HCT116 (cell line): ENCODE measurements around the gene MUS81. TPM values are rescaled to one million over a fixed set of nuclear protein-coding genes. Genes with fewer than 3 reads are reported as not detected.

ENCODE experiments used
- ATAC-seq: fragments of 200-7000 bp; cut with Tn5 transposase; 2 replicates; pipeline ENCODE4 v1.9.1; 2020; ENCODE audit warnings: mild to moderate bottlenecking, moderate library complexity
- BruUV-seq: library from RNA; stranded (reverse); fragments of 400-500 nt; replicated peaks from 2 replicates; lab custom pipeline; 2021; lab: Mats Ljungman, UMichigan
- CTCF ChIA-PET: fragments of 300-600 bp; sonication (Branson Sonifier 250); formaldehyde crosslinking; loops from one replicate; lab custom pipeline; 2021; ENCODE audit warnings: antibody characterized with exemption; lab: Charles Lee
- POLR2A ChIA-PET: fragments of 300-600, 350-600 bp; sonication (Branson Sonifier 250); formaldehyde crosslinking; loops from one replicate; lab custom pipeline; 2021; ENCODE audit warnings: antibody characterized with exemption; lab: Charles Lee
- RAD21 ChIA-PET, 2 experiments: fragments of 300-600 bp; sonication (Branson Sonifier 250); formaldehyde crosslinking; loops; one replicate each; lab custom pipeline; 2023; ENCODE audit warnings: low total read pairs in 2 of 2; ENCODE audit not compliant: uncharacterized antibody in 2 of 2, unreplicated experiment in 2 of 2, low non-redundant PET in 1 of 2; lab: Charles Lee
- DNase-seq: peaks from one replicate; pipeline ENCODE4 v3.0.0-alpha.2; 2010; ENCODE audit warnings: low read depth, low spot score
- H2AFZ ChIP-seq: fragments of 200-600 bp; shearing (Covaris generic), sonication (generic); 2 replicates; pipeline ENCODE4 v1.6.1; 2017; ENCODE audit warnings: low read depth, mixed run types, mixed read lengths, antibody characterized with exemption, low read length; ENCODE audit not compliant: poor library complexity, severe bottlenecking
- H3K27ac ChIP-seq: 2 replicates; pipeline ENCODE4 v1.5.1; 2012; ENCODE audit warnings: low read depth, low read length
- H3K27me3 ChIP-seq: fragments of 200-600 bp; sonication (generic); 2 replicates; pipeline ENCODE4 v1.6.1; 2016; ENCODE audit warnings: mixed run types, low read length, mixed read lengths; ENCODE audit not compliant: insufficient read depth
- H3K36me3 ChIP-seq, 2 experiments: fragments of 200-500 bp in 1 of 2; fragments of 200-600 bp in 1 of 2; sonication (Bioruptor generic) in 1 of 2; sonication (generic) in 1 of 2; 2 replicates each; pipeline versions ENCODE4 v1.5.1 to v1.6.1; 2014 to 2016; ENCODE audit warnings: low read length in 2 of 2, inconsistent platforms in 1 of 2, mixed read lengths in 1 of 2, mixed run types in 1 of 2; ENCODE audit not compliant: insufficient read depth in 2 of 2, control insufficient read depth in 1 of 2
- H3K4me1 ChIP-seq, 2 experiments: fragments of 200-600 bp in 1 of 2; sonication (generic) in 1 of 2; 2 replicates each; pipeline versions ENCODE4 v1.5.1 to v1.6.1; 2012 to 2017; ENCODE audit warnings: low read length in 2 of 2, inconsistent platforms in 1 of 2, mild to moderate bottlenecking in 1 of 2, mixed read lengths in 1 of 2, mixed run types in 1 of 2, moderate library complexity in 1 of 2; ENCODE audit not compliant: insufficient read depth in 2 of 2, control insufficient read depth in 1 of 2
- H3K4me2 ChIP-seq: fragments of 200-600 bp; sonication (generic); 2 replicates; pipeline ENCODE4 v1.6.1; 2017; ENCODE audit warnings: mixed run types, low read length, mixed read lengths
- H3K4me3 ChIP-seq, 2 experiments: fragments of 200-600 bp in 1 of 2; sonication (generic) in 1 of 2; replicated peaks in 1 of 2; 2 replicates each; pipeline ENCODE4 v1.5.1; 2011 to 2016; ENCODE audit warnings: low read length in 2 of 2, control low read depth in 1 of 2, low read depth in 1 of 2, mild to moderate bottlenecking in 1 of 2, mixed read lengths in 1 of 2, mixed run types in 1 of 2
- H3K79me2 ChIP-seq: fragments of 200-600 bp; sonication (generic); 2 replicates; pipeline ENCODE4 v1.6.1; 2017; ENCODE audit warnings: mild to moderate bottlenecking, mixed run types, low read length, moderate library complexity, mixed read lengths; ENCODE audit not compliant: insufficient read depth
- H3K9ac ChIP-seq: fragments of 200-600 bp; sonication (generic); 2 replicates; pipeline ENCODE4 v1.6.1; 2016; ENCODE audit warnings: low read length, mixed read lengths
- H3K9me2 ChIP-seq: fragments of 200-600 bp; sonication (generic), shearing (Covaris generic); 2 replicates; pipeline ENCODE4 v1.6.1; 2017; ENCODE audit warnings: mixed run types, mild to moderate bottlenecking, moderate library complexity; ENCODE audit not compliant: insufficient read depth
- H3K9me3 ChIP-seq, 2 experiments: fragments of 200-500 bp in 1 of 2; fragments of 200-600 bp in 1 of 2; sonication (Bioruptor generic) in 1 of 2; sonication (generic) in 1 of 2; 2 replicates each; pipeline ENCODE4 v1.6.1; 2014 to 2017; ENCODE audit warnings: low read length in 2 of 2, mixed read lengths in 2 of 2, inconsistent platforms in 1 of 2, low read depth in 1 of 2, mild to moderate bottlenecking in 1 of 2, mixed run types in 1 of 2, moderate library complexity in 1 of 2; ENCODE audit not compliant: control insufficient read depth in 1 of 2, insufficient read depth in 1 of 2
- H4K20me1 ChIP-seq: fragments of 200-600 bp; sonication (generic), shearing (Covaris generic); 2 replicates; pipeline ENCODE4 v1.6.1; 2017; ENCODE audit warnings: mixed run types, mild to moderate bottlenecking, moderate library complexity; ENCODE audit not compliant: insufficient read depth
- CEBPB ChIP-seq: IDR thresholded peaks from 2 replicates; pipeline ENCODE4 v1.6.1; 2012; ENCODE audit warnings: low read depth
- EGR1 ChIP-seq: IDR thresholded peaks from 2 replicates; pipeline ENCODE4 v1.6.1; 2012; ENCODE audit warnings: low read depth
- ELF1 ChIP-seq: IDR thresholded peaks from 2 replicates; pipeline ENCODE4 v1.6.1; 2012; ENCODE audit warnings: low read depth, borderline replicate concordance
- POLR2A ChIP-seq: IDR thresholded peaks from 2 replicates; pipeline ENCODE4 v1.7.0; 2011; ENCODE audit warnings: borderline replicate concordance; ENCODE audit not compliant: insufficient read depth, insufficient read length; ENCODE audit errors: extremely low read depth
- POLR2AphosphoS5 ChIP-seq: IDR thresholded peaks from 2 replicates; pipeline ENCODE4 v1.6.1; 2011; ENCODE audit warnings: mild to moderate bottlenecking, low read depth, low read length, moderate library complexity
- RAD21 ChIP-seq: IDR thresholded peaks from 2 replicates; pipeline ENCODE4 v1.6.1; 2012; ENCODE audit warnings: low read depth, mild to moderate bottlenecking
- SIN3A ChIP-seq: IDR thresholded peaks from 2 replicates; pipeline ENCODE4 v1.6.1; 2012; ENCODE audit warnings: low read depth
- SP1 ChIP-seq: IDR thresholded peaks from 2 replicates; pipeline ENCODE4 v1.6.1; 2012; ENCODE audit warnings: low read depth
- SRF ChIP-seq: IDR thresholded peaks from 2 replicates; pipeline ENCODE4 v1.6.1; 2012; ENCODE audit warnings: low read depth
- TCF7L2 ChIP-seq: IDR thresholded peaks from 2 replicates; pipeline ENCODE4 v1.7.0; 2011; ENCODE audit warnings: borderline replicate concordance, inconsistent platforms; ENCODE audit not compliant: insufficient read depth, insufficient read length; ENCODE audit errors: extremely low read depth
- YY1 ChIP-seq: IDR thresholded peaks from 2 replicates; pipeline ENCODE4 v1.6.1; 2011; ENCODE audit warnings: low read length, low read depth, moderate library complexity, mild to moderate bottlenecking; ENCODE audit not compliant: insufficient replicate concordance; ENCODE audit errors: extremely low read depth
- ZFX ChIP-seq: fragments of 450-650 bp; IDR thresholded peaks from 2 replicates; pipeline ENCODE4 v1.6.1; 2017
- ZNF274 ChIP-seq: fragments of 200-500 bp; sonication (Bioruptor generic); IDR thresholded peaks from 2 replicates; pipeline ENCODE4 v1.6.1; 2014; ENCODE audit warnings: mild to moderate bottlenecking, low read depth, low read length, inconsistent platforms
- intact Hi-C: fragments of 100-400 bp; cut with micrococcal nuclease; formaldehyde crosslinking; loops from 2 replicates; pipeline ENCODE4 v1.10.0; 2022
- total RNA-seq: library from RNA; stranded (reverse); gene quantifications from one replicate; pipeline ENCODE4 v1.2.1, GENCODE V29; 2021; ENCODE audit not compliant: unreplicated experiment
- TF ChIP-seq, protein P1 (sequence below), 3 experiments: fragments of 200-600 bp in 1 of 3; sonication (generic) in 1 of 3; IDR thresholded peaks in 2 of 3; conservative IDR thresholded peaks in 1 of 3; 2 replicates each; pipeline ENCODE4 v1.5.1; 2012 to 2017; ENCODE audit warnings: low read depth in 2 of 3, low read length in 2 of 3, antibody characterized with exemption in 1 of 3, borderline replicate concordance in 1 of 3, control low read depth in 1 of 3, mild to moderate bottlenecking in 1 of 3, mixed read lengths in 1 of 3, mixed run types in 1 of 3, moderate library complexity in 1 of 3; ENCODE audit not compliant: insufficient read depth in 1 of 3
- TF ChIP-seq, protein P2 (sequence below): IDR thresholded peaks from 2 replicates; pipeline ENCODE4 v1.6.1; 2012
- TF ChIP-seq, protein P3 (sequence below): IDR thresholded peaks from 2 replicates; pipeline ENCODE4 v1.6.1; 2012; ENCODE audit warnings: low read depth

MUS81 gene
- total RNA-seq, 1 experiment from 2014 or later, result 47.2 TPM

DNA sequence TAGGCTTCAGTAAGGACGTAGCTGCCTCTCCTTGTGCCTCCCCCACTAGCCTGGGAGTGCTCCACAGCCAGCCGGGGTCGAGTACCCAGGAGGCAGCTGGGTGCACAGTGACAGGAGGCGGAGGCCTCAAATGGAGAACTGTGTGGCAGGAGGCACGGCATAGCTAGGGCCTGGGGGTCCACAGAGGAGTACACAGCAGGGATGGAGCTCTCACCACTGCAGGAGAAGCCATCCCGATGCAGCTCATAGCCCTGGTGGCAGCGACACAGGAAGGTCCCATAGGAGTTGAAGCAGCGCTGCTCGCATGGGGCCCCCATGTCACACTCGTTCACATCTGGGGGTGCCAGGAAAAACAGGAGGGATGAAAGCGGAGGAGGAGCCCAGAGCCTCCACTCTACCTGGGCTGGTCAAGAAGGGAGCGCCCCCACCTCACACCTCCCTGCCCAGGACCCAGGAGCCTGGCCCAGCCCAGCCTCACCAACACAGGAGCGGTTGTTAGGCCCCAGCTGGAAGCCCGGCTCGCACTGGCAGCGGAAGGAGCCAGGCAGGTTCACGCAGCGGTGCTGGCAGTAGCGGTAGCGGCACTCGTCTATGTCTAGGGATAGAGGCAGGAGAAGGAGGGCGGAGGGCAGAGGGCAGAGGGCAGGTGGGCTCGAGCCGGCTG lies 9.5 kb downstream of the MUS81 start:
- Histone ChIP-seq H4K20me1 (no peaks in the 10 kb centered on the region), H3K9ac (no peak overlapping the region), H3K79me2 (no peaks in the 10 kb centered on the region), H3K4me3 (no peak overlapping the region), H3K27me3 (no peaks in the 10 kb centered on the region), H3K9me2 (no peaks in the 10 kb centered on the region), H3K4me1 (peaks cover 10 to 13% of the 10 kb centered on the region in 2 experiments; a peak in 3 of 4 replicates), H3K4me2 (no peak overlapping the region), H3K36me3 (peaks cover 2 to 3% of the 10 kb centered on the region in 2 experiments; a peak in 3 of 4 replicates), H2AFZ (no peak overlapping the region), H3K9me3 (no peaks in the 10 kb centered on the region), H3K27ac (no peak overlapping the region)
- CTCF ChIA-PET, result interaction anchor here (2.1 kb wide), 1 partner anchor 10 kb away, joined by 12 read pairs; the partner anchor contains the start of gene MUS81
- BruUV-seq, result no TSS peak
- TF ChIP-seq SP1 (no peak), POLR2AphosphoS5 (no peak), ZNF274 (no peak), SIN3A (no peak), CEBPB (no peak), SRF (no peak), TCF7L2 (no peak), RAD21 (no peak), ZFX (no peak), POLR2A (no peak), EGR1 (no peak), ELF1 (no peak), YY1 (no peak)
- TF ChIP-seq, protein P1, sequence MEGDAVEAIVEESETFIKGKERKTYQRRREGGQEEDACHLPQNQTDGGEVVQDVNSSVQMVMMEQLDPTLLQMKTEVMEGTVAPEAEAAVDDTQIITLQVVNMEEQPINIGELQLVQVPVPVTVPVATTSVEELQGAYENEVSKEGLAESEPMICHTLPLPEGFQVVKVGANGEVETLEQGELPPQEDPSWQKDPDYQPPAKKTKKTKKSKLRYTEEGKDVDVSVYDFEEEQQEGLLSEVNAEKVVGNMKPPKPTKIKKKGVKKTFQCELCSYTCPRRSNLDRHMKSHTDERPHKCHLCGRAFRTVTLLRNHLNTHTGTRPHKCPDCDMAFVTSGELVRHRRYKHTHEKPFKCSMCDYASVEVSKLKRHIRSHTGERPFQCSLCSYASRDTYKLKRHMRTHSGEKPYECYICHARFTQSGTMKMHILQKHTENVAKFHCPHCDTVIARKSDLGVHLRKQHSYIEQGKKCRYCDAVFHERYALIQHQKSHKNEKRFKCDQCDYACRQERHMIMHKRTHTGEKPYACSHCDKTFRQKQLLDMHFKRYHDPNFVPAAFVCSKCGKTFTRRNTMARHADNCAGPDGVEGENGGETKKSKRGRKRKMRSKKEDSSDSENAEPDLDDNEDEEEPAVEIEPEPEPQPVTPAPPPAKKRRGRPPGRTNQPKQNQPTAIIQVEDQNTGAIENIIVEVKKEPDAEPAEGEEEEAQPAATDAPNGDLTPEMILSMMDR (IDR thresholded peaks at IDR 0.05 in 2 of 3, conservative IDR thresholded peaks at IDR 0.05 in 1 of 3; ENCODE audit: borderline replicate concordance in 1 of 3, insufficient read depth in 1 of 3, low read depth in 2 of 3, low read length in 2 of 3), result no peak
- TF ChIP-seq, protein P2, sequence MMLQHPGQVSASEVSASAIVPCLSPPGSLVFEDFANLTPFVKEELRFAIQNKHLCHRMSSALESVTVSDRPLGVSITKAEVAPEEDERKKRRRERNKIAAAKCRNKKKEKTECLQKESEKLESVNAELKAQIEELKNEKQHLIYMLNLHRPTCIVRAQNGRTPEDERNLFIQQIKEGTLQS, result no peak
- TF ChIP-seq, protein P3, sequence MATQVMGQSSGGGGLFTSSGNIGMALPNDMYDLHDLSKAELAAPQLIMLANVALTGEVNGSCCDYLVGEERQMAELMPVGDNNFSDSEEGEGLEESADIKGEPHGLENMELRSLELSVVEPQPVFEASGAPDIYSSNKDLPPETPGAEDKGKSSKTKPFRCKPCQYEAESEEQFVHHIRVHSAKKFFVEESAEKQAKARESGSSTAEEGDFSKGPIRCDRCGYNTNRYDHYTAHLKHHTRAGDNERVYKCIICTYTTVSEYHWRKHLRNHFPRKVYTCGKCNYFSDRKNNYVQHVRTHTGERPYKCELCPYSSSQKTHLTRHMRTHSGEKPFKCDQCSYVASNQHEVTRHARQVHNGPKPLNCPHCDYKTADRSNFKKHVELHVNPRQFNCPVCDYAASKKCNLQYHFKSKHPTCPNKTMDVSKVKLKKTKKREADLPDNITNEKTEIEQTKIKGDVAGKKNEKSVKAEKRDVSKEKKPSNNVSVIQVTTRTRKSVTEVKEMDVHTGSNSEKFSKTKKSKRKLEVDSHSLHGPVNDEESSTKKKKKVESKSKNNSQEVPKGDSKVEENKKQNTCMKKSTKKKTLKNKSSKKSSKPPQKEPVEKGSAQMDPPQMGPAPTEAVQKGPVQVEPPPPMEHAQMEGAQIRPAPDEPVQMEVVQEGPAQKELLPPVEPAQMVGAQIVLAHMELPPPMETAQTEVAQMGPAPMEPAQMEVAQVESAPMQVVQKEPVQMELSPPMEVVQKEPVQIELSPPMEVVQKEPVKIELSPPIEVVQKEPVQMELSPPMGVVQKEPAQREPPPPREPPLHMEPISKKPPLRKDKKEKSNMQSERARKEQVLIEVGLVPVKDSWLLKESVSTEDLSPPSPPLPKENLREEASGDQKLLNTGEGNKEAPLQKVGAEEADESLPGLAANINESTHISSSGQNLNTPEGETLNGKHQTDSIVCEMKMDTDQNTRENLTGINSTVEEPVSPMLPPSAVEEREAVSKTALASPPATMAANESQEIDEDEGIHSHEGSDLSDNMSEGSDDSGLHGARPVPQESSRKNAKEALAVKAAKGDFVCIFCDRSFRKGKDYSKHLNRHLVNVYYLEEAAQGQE, result no peak
- no peak for ATAC-seq
- no peak for DNase-seq
- RAD21 ChIA-PET, result no interaction called here
- intact Hi-C loops, result loop anchor here (5.0 kb wide), 1 partner anchor 157 kb away; the partner anchor contains the start of gene KAT5
- POLR2A ChIA-PET, result interaction anchor here (1.5 to 4.8 kb wide), 3 partner anchors 10 to 20 kb away, joined by 4 to 36 read pairs (median 5); partner anchors contain the start of genes CCDC85B, CFL1 and MUS81
